Measurements from ENCODE around the gene KISS1R. TPM values are rescaled to one million over a fixed set of nuclear protein-coding genes. Genes with fewer than 3 reads are reported as not detected.
A peak's percentile ranks its signal among the peaks of the same experiment; 100 is the strongest.

Gene KISS1R
- total and polyA plus RNA-seq, 4 donors, result not detected

GRCh38 chr19:913080-913748 lies 3.9 kb upstream of the KISS1R start, which contains the start of gene R3HDM4:
Gene R3HDM4 (minus strand): TSS chr19:913219. CDS start chr19:913157, 62 bp downstream.
- Histone ChIP-seq H3K9me3 (ENCODE audit: control insufficient read depth, low read length) (no peaks in the 10 kb centered on the region), H3K4me1 (ENCODE audit: control insufficient read depth in 1 of 2, insufficient read depth in 2 of 2, low read length in 2 of 2) (no peaks in the 10 kb centered on the region), H3K27ac (ENCODE audit: low read depth in 1 of 2, low read length in 2 of 2) (peak within 1 kb of the TSS; percentile 14 to 33), H3K36me3 (ENCODE audit: control insufficient read depth in 1 of 2, insufficient read depth in 2 of 2, low read length in 1 of 2) (no peaks in the 10 kb centered on the region), H3K4me3 (ENCODE audit: low read length in 2 of 2) (peak within 1 kb of the TSS; percentile 81 to 94), H3K27me3 (ENCODE audit: control insufficient read depth in 1 of 2, insufficient read depth in 2 of 2, low read length in 1 of 2) (no peaks in the 10 kb centered on the region)
- peak; percentile 88 to 95 for DNase-seq
- peak; percentile 90 for ATAC-seq (ENCODE audit: low FRiP score)
- WGBS, 2 donors, result 1% methylated on average over 39 to 76 of the region's 76 CpGs
- intact Hi-C loops (cut with DNase I), result no loop called here

DNA sequence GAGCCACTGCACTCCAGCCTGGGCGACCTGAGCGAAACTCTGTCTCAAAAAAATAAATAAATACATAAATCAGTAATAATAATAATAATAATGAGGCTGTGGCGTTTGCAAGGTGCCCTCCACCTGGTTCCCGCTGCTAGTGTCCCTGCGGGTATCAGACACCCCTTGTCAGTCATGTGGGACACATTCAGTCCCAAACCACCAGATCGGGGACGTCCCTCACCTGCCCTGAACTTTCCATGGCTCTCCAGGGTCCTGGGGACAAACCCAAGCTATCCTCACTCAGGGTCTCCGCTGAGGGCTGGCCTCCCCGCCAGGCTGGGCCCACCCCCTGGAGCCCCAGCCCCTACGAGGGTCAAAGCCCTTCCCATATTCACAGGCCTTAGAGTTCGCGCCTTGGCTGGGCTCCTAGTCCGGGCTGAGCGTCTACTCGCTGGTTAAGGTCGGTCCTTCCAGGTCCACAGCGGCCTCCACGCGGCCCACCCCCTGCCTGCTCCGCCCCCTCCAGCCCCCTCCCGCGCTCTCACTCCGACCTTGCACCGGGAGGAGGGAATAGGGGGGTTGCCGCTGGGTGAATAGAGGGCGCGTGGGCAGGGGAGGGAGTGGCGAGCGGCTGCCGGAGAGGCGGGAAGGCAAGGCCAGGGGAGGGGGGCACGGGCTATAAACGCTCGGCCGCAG lies 349 bp upstream of the KISS1R start:
- WGBS, 2 donors, result 21 to 26% methylated on average over 27 to 35 of the region's 35 CpGs
- intact Hi-C loops (cut with DNase I), result loop anchor here in 1 of 2 donors (5.0 kb wide), 1 partner anchor 54 kb away; no protein-coding TSS in a partner anchor
- Histone ChIP-seq H3K4me3 (ENCODE audit: low read length in 2 of 2) (no peak overlapping the region), H3K27me3 (ENCODE audit: control insufficient read depth in 1 of 2, insufficient read depth in 2 of 2, low read length in 1 of 2) (no peaks in the 10 kb centered on the region), H3K36me3 (ENCODE audit: control insufficient read depth in 1 of 2, insufficient read depth in 2 of 2, low read length in 1 of 2) (no peaks in the 10 kb centered on the region), H3K27ac (ENCODE audit: low read depth in 1 of 2, low read length in 2 of 2) (no peak overlapping the region), H3K9me3 (ENCODE audit: control insufficient read depth, low read length) (no peaks in the 10 kb centered on the region), H3K4me1 (ENCODE audit: control insufficient read depth in 1 of 2, insufficient read depth in 2 of 2, low read length in 2 of 2) (no peaks in the 10 kb centered on the region)
- peak in 1 of 2 donors; percentile 76 for DNase-seq
- ATAC-seq (ENCODE audit: low FRiP score), result no peak

- ATAC-seq (ENCODE audit: low FRiP score), result no peak
- no peak overlapping the region for H3K27ac ChIP-seq (ENCODE audit: low read depth in 1 of 2, low read length in 2 of 2)
- no peaks in the 10 kb centered on the region for H3K36me3 ChIP-seq (ENCODE audit: control insufficient read depth in 1 of 2, insufficient read depth in 2 of 2, low read length in 1 of 2)
- WGBS, 2 donors, result 4 to 5% methylated on average over 11 to 12 of the region's 12 CpGs
- intact Hi-C loops (cut with DNase I), result loop anchor here in 1 of 2 donors (5.0 kb wide), 1 partner anchor 56 kb away; no protein-coding TSS in a partner anchor
- no peaks in the 10 kb centered on the region for H3K4me1 ChIP-seq (ENCODE audit: control insufficient read depth in 1 of 2, insufficient read depth in 2 of 2, low read length in 2 of 2)
- no peak for DNase-seq
- no peak overlapping the region for H3K4me3 ChIP-seq (ENCODE audit: low read length in 2 of 2)
- no peaks in the 10 kb centered on the region for H3K9me3 ChIP-seq (ENCODE audit: control insufficient read depth, low read length)
- no peaks in the 10 kb centered on the region for H3K27me3 ChIP-seq (ENCODE audit: control insufficient read depth in 1 of 2, insufficient read depth in 2 of 2, low read length in 1 of 2)
Measured at GRCh38 chr19:918152-918437, 962 bp downstream of the KISS1R start.

GRCh38 chr19:918481-919198 lies 1.5 kb downstream of the KISS1R start:
- ATAC-seq (ENCODE audit: low FRiP score) (no peak), DNase-seq (peak in 1 of 2 donors; percentile 70)
- Histone ChIP-seq H3K9me3 (ENCODE audit: control insufficient read depth, low read length) (no peaks in the 10 kb centered on the region), H3K27me3 (ENCODE audit: control insufficient read depth in 1 of 2, insufficient read depth in 2 of 2, low read length in 1 of 2) (no peaks in the 10 kb centered on the region), H3K36me3 (ENCODE audit: control insufficient read depth in 1 of 2, insufficient read depth in 2 of 2, low read length in 1 of 2) (no peaks in the 10 kb centered on the region), H3K27ac (ENCODE audit: low read depth in 1 of 2, low read length in 2 of 2) (no peak overlapping the region), H3K4me3 (ENCODE audit: low read length in 2 of 2) (no peak overlapping the region), H3K4me1 (ENCODE audit: control insufficient read depth in 1 of 2, insufficient read depth in 2 of 2, low read length in 2 of 2) (no peaks in the 10 kb centered on the region)
- WGBS, 2 donors, result 2% methylated on average over 29 to 58 of the region's 58 CpGs
- intact Hi-C loops (cut with DNase I), result loop anchor here in 1 of 2 donors (5.0 kb wide), 1 partner anchor 56 kb away; no protein-coding TSS in a partner anchor

DNA sequence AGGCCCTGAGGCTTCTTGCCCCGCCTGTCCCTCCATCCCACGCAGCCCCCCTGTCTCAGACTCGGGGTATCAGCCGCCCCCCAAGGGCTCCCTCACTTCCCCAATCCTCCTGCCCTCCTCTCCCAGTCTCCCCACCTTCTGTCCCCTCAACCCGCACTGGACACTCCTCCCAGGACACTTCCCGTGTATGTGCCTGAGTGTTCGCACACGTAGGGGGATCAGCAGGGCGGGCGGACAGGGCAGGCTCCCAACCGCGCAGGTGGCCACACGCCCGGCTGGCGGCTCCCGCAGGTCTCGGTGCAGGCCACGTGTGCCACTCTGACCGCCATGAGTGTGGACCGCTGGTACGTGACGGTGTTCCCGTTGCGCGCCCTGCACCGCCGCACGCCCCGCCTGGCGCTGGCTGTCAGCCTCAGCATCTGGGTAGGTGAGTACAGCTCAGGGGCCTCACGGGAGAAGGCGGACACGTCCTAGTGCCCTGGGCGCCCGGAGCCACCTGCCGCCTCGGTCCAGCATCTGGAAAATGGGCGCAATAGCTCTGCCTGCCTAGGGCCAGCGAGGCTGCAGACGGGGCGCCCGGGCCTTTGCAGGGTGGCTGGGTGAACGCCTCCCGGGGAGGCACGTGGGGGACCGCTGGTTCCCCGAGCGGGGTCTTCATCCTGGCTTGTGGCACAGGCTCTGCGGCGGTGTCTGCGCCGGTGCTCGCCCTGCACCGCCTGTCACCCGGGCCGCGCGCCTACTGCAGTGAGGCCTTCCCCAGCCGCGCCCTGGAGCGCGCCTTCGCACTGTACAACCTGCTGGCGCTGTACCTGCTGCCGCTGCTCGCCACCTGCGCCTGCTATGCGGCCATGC lies 2.3 kb downstream of the KISS1R start:
- intact Hi-C loops (cut with DNase I), result loop anchor here (2.0 to 10.0 kb wide), 7 partner anchors 57 to 273 kb away; partner anchors contain the start of gene RNF126 (in 1 of the 2)
- Histone ChIP-seq H3K4me3 (ENCODE audit: low read length in 2 of 2) (no peak overlapping the region), H3K27me3 (ENCODE audit: control insufficient read depth in 1 of 2, insufficient read depth in 2 of 2, low read length in 1 of 2) (no peaks in the 10 kb centered on the region), H3K4me1 (ENCODE audit: control insufficient read depth in 1 of 2, insufficient read depth in 2 of 2, low read length in 2 of 2) (no peaks in the 10 kb centered on the region), H3K36me3 (ENCODE audit: control insufficient read depth in 1 of 2, insufficient read depth in 2 of 2, low read length in 1 of 2) (no peaks in the 10 kb centered on the region), H3K27ac (ENCODE audit: low read depth in 1 of 2, low read length in 2 of 2) (no peak overlapping the region), H3K9me3 (ENCODE audit: control insufficient read depth, low read length) (no peaks in the 10 kb centered on the region)
- 2 to 3% methylated on average over 67 to 68 of the region's 68 CpGs for WGBS, 2 donors
- DNase-seq (peak in 1 of 2 donors; percentile 77), ATAC-seq (ENCODE audit: low FRiP score) (no peak)

DNA sequence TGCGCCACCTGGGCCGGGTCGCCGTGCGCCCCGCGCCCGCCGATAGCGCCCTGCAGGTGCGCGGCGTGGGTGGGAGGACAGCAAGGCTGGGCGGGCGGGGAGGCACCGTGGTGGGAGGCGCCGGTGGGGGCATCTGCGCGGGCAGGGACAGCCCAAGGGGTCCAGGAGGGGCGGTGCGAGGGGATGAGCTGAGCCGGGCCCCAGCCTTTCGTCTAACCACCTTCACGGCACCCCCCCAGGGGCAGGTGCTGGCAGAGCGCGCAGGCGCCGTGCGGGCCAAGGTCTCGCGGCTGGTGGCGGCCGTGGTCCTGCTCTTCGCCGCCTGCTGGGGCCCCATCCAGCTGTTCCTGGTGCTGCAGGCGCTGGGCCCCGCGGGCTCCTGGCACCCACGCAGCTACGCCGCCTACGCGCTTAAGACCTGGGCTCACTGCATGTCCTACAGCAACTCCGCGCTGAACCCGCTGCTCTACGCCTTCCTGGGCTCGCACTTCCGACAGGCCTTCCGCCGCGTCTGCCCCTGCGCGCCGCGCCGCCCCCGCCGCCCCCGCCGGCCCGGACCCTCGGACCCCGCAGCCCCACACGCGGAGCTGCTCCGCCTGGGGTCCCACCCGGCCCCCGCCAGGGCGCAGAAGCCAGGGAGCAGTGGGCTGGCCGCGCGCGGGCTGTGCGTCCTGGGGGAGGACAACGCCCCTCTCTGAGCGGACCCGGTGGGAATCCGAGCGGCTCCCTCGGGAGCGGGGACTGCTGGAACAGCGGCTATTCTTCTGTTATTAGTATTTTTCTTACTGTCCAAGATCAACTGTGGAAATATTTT lies 3.1 kb downstream of the KISS1R start:
- no peak overlapping the region for H3K27ac ChIP-seq (ENCODE audit: low read depth in 1 of 2, low read length in 2 of 2)
- no peak for ATAC-seq (ENCODE audit: low FRiP score)
- H3K4me3 ChIP-seq (ENCODE audit: low read length in 2 of 2), result no peak overlapping the region
- DNase-seq, result peak in 1 of 2 donors; percentile 79
- intact Hi-C loops (cut with DNase I), result loop anchor here (2.0 to 10.0 kb wide), 6 partner anchors 59 to 272 kb away; partner anchors contain the start of gene RNF126 (in 1 of the 2)
- no peaks in the 10 kb centered on the region for H3K36me3 ChIP-seq (ENCODE audit: control insufficient read depth in 1 of 2, insufficient read depth in 2 of 2, low read length in 1 of 2)
- no peaks in the 10 kb centered on the region for H3K4me1 ChIP-seq (ENCODE audit: control insufficient read depth in 1 of 2, insufficient read depth in 2 of 2, low read length in 2 of 2)
- 1% methylated on average over 65 to 84 of the region's 84 CpGs for WGBS, 2 donors
- H3K27me3 ChIP-seq (ENCODE audit: control insufficient read depth in 1 of 2, insufficient read depth in 2 of 2, low read length in 1 of 2), result no peaks in the 10 kb centered on the region
- no peaks in the 10 kb centered on the region for H3K9me3 ChIP-seq (ENCODE audit: control insufficient read depth, low read length)

GRCh38 chr19:924553-925086 lies 7.5 kb downstream of the KISS1R start:
- no peaks in the 10 kb centered on the region for H3K9me3 ChIP-seq (ENCODE audit: control insufficient read depth, low read length)

More at GRCh38 chr19:924553-925086, 7.5 kb downstream of the KISS1R start:
- Histone ChIP-seq H3K27ac (ENCODE audit: low read depth in 1 of 2, low read length in 2 of 2) (no peak overlapping the region), H3K4me1 (ENCODE audit: control insufficient read depth in 1 of 2, insufficient read depth in 2 of 2, low read length in 2 of 2) (no peaks in the 10 kb centered on the region), H3K4me3 (ENCODE audit: low read length in 2 of 2) (peak overlapping the region; percentile 77 to 90), H3K27me3 (ENCODE audit: control insufficient read depth in 1 of 2, insufficient read depth in 2 of 2, low read length in 1 of 2) (no peaks in the 10 kb centered on the region), H3K36me3 (ENCODE audit: control insufficient read depth in 1 of 2, insufficient read depth in 2 of 2, low read length in 1 of 2) (no peaks in the 10 kb centered on the region)
- WGBS, 2 donors, result 20% methylated on average over 30 to 31 of the region's 31 CpGs
- DNase-seq, result peak; percentile 43 to 70
- no peak for ATAC-seq (ENCODE audit: low FRiP score)
- intact Hi-C loops (cut with DNase I), result loop anchor here (5.0 to 10.0 kb wide), 4 partner anchors 152 to 268 kb away; partner anchors contain the start of gene RNF126 (in 1 of the 2)

All from aorta (tissue), 5 donors.